ENCODE results near the gene PSMA3.

DNA sequence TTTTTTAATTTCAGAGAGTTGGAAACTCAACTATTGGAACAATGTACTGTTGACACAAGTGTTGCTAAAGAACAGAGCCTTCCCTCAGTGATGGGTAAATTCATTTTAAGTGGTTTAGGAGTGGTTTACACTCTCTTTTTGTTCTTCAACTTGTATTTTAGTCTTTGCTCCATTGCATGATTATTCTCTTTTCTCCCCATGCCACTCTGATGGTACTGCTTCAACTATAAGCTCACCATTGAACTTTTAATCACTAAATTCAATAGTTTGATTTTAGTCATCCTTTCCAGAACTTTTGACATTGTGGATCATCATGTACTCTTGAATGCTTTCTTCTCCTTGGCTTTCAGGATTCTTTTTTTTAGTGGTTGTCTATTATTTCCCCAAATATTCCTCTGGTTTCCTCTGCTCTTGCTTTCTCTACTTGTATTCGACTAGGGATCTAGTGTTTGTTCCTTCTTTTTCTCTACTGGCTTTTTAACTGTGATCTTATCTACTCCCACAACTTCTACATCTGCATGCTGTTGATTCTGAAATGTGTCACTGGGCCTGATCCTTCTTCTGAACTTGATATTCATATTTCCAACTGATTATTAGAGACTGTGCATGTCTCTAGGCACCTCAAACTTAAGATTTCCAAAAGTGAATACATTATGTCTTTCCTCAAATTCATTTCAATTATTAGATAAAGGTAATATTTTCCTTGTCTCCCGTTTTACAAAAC is 29.3 kb upstream of the PSMA3 start:
- TF ChIP-seq E2F4 (IDR thresholded peaks at IDR 0.05; ENCODE audit: low read depth, low read length), result no peak
- TF ChIP-seq, protein P1, sequence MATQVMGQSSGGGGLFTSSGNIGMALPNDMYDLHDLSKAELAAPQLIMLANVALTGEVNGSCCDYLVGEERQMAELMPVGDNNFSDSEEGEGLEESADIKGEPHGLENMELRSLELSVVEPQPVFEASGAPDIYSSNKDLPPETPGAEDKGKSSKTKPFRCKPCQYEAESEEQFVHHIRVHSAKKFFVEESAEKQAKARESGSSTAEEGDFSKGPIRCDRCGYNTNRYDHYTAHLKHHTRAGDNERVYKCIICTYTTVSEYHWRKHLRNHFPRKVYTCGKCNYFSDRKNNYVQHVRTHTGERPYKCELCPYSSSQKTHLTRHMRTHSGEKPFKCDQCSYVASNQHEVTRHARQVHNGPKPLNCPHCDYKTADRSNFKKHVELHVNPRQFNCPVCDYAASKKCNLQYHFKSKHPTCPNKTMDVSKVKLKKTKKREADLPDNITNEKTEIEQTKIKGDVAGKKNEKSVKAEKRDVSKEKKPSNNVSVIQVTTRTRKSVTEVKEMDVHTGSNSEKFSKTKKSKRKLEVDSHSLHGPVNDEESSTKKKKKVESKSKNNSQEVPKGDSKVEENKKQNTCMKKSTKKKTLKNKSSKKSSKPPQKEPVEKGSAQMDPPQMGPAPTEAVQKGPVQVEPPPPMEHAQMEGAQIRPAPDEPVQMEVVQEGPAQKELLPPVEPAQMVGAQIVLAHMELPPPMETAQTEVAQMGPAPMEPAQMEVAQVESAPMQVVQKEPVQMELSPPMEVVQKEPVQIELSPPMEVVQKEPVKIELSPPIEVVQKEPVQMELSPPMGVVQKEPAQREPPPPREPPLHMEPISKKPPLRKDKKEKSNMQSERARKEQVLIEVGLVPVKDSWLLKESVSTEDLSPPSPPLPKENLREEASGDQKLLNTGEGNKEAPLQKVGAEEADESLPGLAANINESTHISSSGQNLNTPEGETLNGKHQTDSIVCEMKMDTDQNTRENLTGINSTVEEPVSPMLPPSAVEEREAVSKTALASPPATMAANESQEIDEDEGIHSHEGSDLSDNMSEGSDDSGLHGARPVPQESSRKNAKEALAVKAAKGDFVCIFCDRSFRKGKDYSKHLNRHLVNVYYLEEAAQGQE (IDR thresholded peaks at IDR 0.05; ENCODE audit: low read depth, low read length), result no peak
- no peak for TF ChIP-seq ZZZ3 (IDR thresholded peaks at IDR 0.05; ENCODE audit: control insufficient read depth, insufficient read length, low read depth)
